Measurements from ENCODE around the gene RBKS.

RBKS gene

GRCh38 chr2:27839022-27839618 is 51.1 kb downstream of the RBKS start:
- no CpG with 5 or more reads among the region's 3 CpGs for WGBS (ENCODE audit: extremely low coverage, insufficient coverage, insufficient read length)
- Histone ChIP-seq H2BK5ac (ENCODE audit: low read depth, low read length, poor library complexity) (no peak overlapping the region), H2BK12ac (ENCODE audit: low read length) (no peak overlapping the region), H2AFZ (ENCODE audit: insufficient read depth, low read length, poor library complexity) (no peak overlapping the region), H3K27ac (ENCODE audit: low read depth, low read length) (no peak overlapping the region), H3K9ac (ENCODE audit: low read length) (no peak overlapping the region), H3K36me3 (ENCODE audit: control insufficient read depth in 1 of 2, insufficient read depth in 2 of 2, low read length in 2 of 2) (no peaks in the 10 kb centered on the region), H4K91ac (ENCODE audit: low read depth, low read length) (no peak overlapping the region), H3K79me2 (ENCODE audit: control insufficient read depth, insufficient read depth, low read length, poor library complexity) (no peaks in the 10 kb centered on the region), H3K18ac (ENCODE audit: low read length) (no peak overlapping the region), H2AK5ac (ENCODE audit: low read length) (no peak overlapping the region), H3K4ac (ENCODE audit: low read depth, low read length) (no peak overlapping the region), H2BK120ac (ENCODE audit: insufficient read depth, low read length, poor library complexity) (no peak overlapping the region), H4K12ac (ENCODE audit: low read depth, low read length) (no peak overlapping the region), H3K27me3 (ENCODE audit: insufficient read depth, low read length) (no peaks in the 10 kb centered on the region), H4K8ac (ENCODE audit: low read depth, low read length) (no peak overlapping the region), H3K4me2 (ENCODE audit: low read length) (no peak overlapping the region), H3K79me1 (ENCODE audit: low read length) (peaks cover 2% of the 10 kb centered on the region), H3K4me1 (ENCODE audit: control insufficient read depth in 1 of 2, insufficient read depth in 2 of 2, low read length in 2 of 2) (peaks cover 0 to 3% of the 10 kb centered on the region in 2 experiments), H3K9me3 (ENCODE audit: insufficient read depth, low read depth, low read length) (no peaks in the 10 kb centered on the region), H3K4me3 (ENCODE audit: low read depth, low read length) (no peak overlapping the region), H3K14ac (ENCODE audit: low read length) (no peak overlapping the region), H3K23ac (ENCODE audit: low read length) (no peak overlapping the region)
- no peak for DNase-seq

GRCh38 chr2:27838502-27838901 is 51.7 kb downstream of the RBKS start:
- Histone ChIP-seq H3K14ac (ENCODE audit: low read length) (no peak overlapping the region), H2BK5ac (ENCODE audit: low read depth, low read length, poor library complexity) (no peak overlapping the region), H4K12ac (ENCODE audit: low read depth, low read length) (no peak overlapping the region), H3K4me1 (ENCODE audit: control insufficient read depth in 1 of 2, insufficient read depth in 2 of 2, low read length in 2 of 2) (peaks cover 2 to 4% of the 10 kb centered on the region in 2 experiments), H3K27ac (ENCODE audit: low read depth, low read length) (no peak overlapping the region), H3K79me1 (ENCODE audit: low read length) (no peaks in the 10 kb centered on the region), H3K4me3 (ENCODE audit: low read depth, low read length) (no peak overlapping the region), H2BK120ac (ENCODE audit: insufficient read depth, low read length, poor library complexity) (no peak overlapping the region), H3K23ac (ENCODE audit: low read length) (no peak overlapping the region), H3K79me2 (ENCODE audit: control insufficient read depth, insufficient read depth, low read length, poor library complexity) (no peaks in the 10 kb centered on the region), H3K18ac (ENCODE audit: low read length) (no peak overlapping the region), H3K36me3 (ENCODE audit: control insufficient read depth in 1 of 2, insufficient read depth in 2 of 2, low read length in 2 of 2) (no peaks in the 10 kb centered on the region), H3K4ac (ENCODE audit: low read depth, low read length) (no peak overlapping the region), H4K8ac (ENCODE audit: low read depth, low read length) (no peak overlapping the region), H2BK12ac (ENCODE audit: low read length) (no peak overlapping the region), H3K27me3 (ENCODE audit: insufficient read depth, low read length) (no peaks in the 10 kb centered on the region), H3K9me3 (ENCODE audit: insufficient read depth, low read depth, low read length) (no peaks in the 10 kb centered on the region), H3K9ac (ENCODE audit: low read length) (no peak overlapping the region), H3K4me2 (ENCODE audit: low read length) (no peak overlapping the region), H2AFZ (ENCODE audit: insufficient read depth, low read length, poor library complexity) (no peak overlapping the region), H4K91ac (ENCODE audit: low read depth, low read length) (no peak overlapping the region), H2AK5ac (ENCODE audit: low read length) (no peak overlapping the region)
- no peak for DNase-seq

GRCh38 chr2:27833931-27834330 is 56.3 kb downstream of the RBKS start:
- peaks cover 2 to 4% of the 10 kb centered on the region in 2 experiments for H3K4me1 ChIP-seq (ENCODE audit: control insufficient read depth in 1 of 2, insufficient read depth in 2 of 2, low read length in 2 of 2)
- no peak overlapping the region for H3K14ac ChIP-seq (ENCODE audit: low read length)
- no peaks in the 10 kb centered on the region for H3K27me3 ChIP-seq (ENCODE audit: insufficient read depth, low read length)
- no peak overlapping the region for H3K4me2 ChIP-seq (ENCODE audit: low read length)
- H3K79me1 ChIP-seq (ENCODE audit: low read length), result no peaks in the 10 kb centered on the region
- no CpG with 5 or more reads among the region's 1 CpG for WGBS (ENCODE audit: extremely low coverage, insufficient coverage, insufficient read length)
- H4K91ac ChIP-seq (ENCODE audit: low read depth, low read length), result no peak overlapping the region
- no peak overlapping the region for H4K12ac ChIP-seq (ENCODE audit: low read depth, low read length)
- H3K4ac ChIP-seq (ENCODE audit: low read depth, low read length), result no peak overlapping the region
- no peak overlapping the region for H3K23ac ChIP-seq (ENCODE audit: low read length)
- no peak overlapping the region for H2BK5ac ChIP-seq (ENCODE audit: low read depth, low read length, poor library complexity)
- DNase-seq, result no peak
- peaks cover 0 to 2% of the 10 kb centered on the region in 2 experiments for H3K36me3 ChIP-seq (ENCODE audit: control insufficient read depth in 1 of 2, insufficient read depth in 2 of 2, low read length in 2 of 2)
- H2BK12ac ChIP-seq (ENCODE audit: low read length), result no peak overlapping the region
- H4K8ac ChIP-seq (ENCODE audit: low read depth, low read length), result no peak overlapping the region
- H3K4me3 ChIP-seq (ENCODE audit: low read depth, low read length), result no peak overlapping the region
- H3K9me3 ChIP-seq (ENCODE audit: insufficient read depth, low read depth, low read length), result no peaks in the 10 kb centered on the region
- H2AK5ac ChIP-seq (ENCODE audit: low read length), result no peak overlapping the region
- H2BK120ac ChIP-seq (ENCODE audit: insufficient read depth, low read length, poor library complexity), result no peak overlapping the region
- H3K27ac ChIP-seq (ENCODE audit: low read depth, low read length), result no peak overlapping the region
- no peak overlapping the region for H2AFZ ChIP-seq (ENCODE audit: insufficient read depth, low read length, poor library complexity)
- H3K79me2 ChIP-seq (ENCODE audit: control insufficient read depth, insufficient read depth, low read length, poor library complexity), result no peaks in the 10 kb centered on the region
- H3K18ac ChIP-seq (ENCODE audit: low read length), result no peak overlapping the region
- no peak overlapping the region for H3K9ac ChIP-seq (ENCODE audit: low read length)

GRCh38 chr2:27832396-27832795 is 57.8 kb downstream of the RBKS start:
- Histone ChIP-seq H3K9me3 (ENCODE audit: insufficient read depth, low read depth, low read length) (no peaks in the 10 kb centered on the region), H3K4me1 (ENCODE audit: control insufficient read depth in 1 of 2, insufficient read depth in 2 of 2, low read length in 2 of 2) (peaks cover 2 to 4% of the 10 kb centered on the region in 2 experiments), H3K4ac (ENCODE audit: low read depth, low read length) (no peak overlapping the region), H3K27me3 (ENCODE audit: insufficient read depth, low read length) (no peaks in the 10 kb centered on the region), H3K79me1 (ENCODE audit: low read length) (no peaks in the 10 kb centered on the region), H4K8ac (ENCODE audit: low read depth, low read length) (no peak overlapping the region), H4K12ac (ENCODE audit: low read depth, low read length) (no peak overlapping the region), H3K9ac (ENCODE audit: low read length) (no peak overlapping the region), H3K4me3 (ENCODE audit: low read depth, low read length) (no peak overlapping the region), H2BK5ac (ENCODE audit: low read depth, low read length, poor library complexity) (no peak overlapping the region), H3K79me2 (ENCODE audit: control insufficient read depth, insufficient read depth, low read length, poor library complexity) (no peaks in the 10 kb centered on the region), H3K14ac (ENCODE audit: low read length) (no peak overlapping the region), H2BK120ac (ENCODE audit: insufficient read depth, low read length, poor library complexity) (no peak overlapping the region), H4K91ac (ENCODE audit: low read depth, low read length) (no peak overlapping the region), H3K27ac (ENCODE audit: low read depth, low read length) (no peak overlapping the region), H3K4me2 (ENCODE audit: low read length) (no peak overlapping the region), H2BK12ac (ENCODE audit: low read length) (no peak overlapping the region), H2AFZ (ENCODE audit: insufficient read depth, low read length, poor library complexity) (no peak overlapping the region), H3K18ac (ENCODE audit: low read length) (no peak overlapping the region), H3K36me3 (ENCODE audit: control insufficient read depth in 1 of 2, insufficient read depth in 2 of 2, low read length in 2 of 2) (peaks cover 0 to 2% of the 10 kb centered on the region in 2 experiments), H2AK5ac (ENCODE audit: low read length) (no peak overlapping the region), H3K23ac (ENCODE audit: low read length) (no peak overlapping the region)
- no peak for DNase-seq
- no CpG with 5 or more reads among the region's 2 CpGs for WGBS (ENCODE audit: extremely low coverage, insufficient coverage, insufficient read length)

Data from trophoblast cell (in vitro differentiated cells and primary cell).